Measurements from ENCODE around the gene TUBA3D. TPM values are rescaled to one million over a fixed set of nuclear protein-coding genes. Genes with fewer than 3 reads are reported as not detected.
A peak's percentile ranks its signal among the peaks of the same experiment; 100 is the strongest.
"Not testable (repeated sequence)": the region's sequence is repeated elsewhere in the genome, so short reads cannot be mapped to it uniquely, and the experiment has no call there.

Gene TUBA3D
- total and polyA plus RNA-seq, 9 of the 15 experiments (the other 6 are each of a cell fraction or from before 2014, with no cell fraction given), result not detected

- DNase-seq (ENCODE audit: extremely low read depth in 1 of 4, low spot score in 3 of 4); H2AFZ ChIP-seq (ENCODE audit: low read depth, low read length); H3K4me1 ChIP-seq (replicated peaks in 1 of 2; ENCODE audit: control insufficient read depth in 2 of 2, insufficient read depth in 2 of 2, low read length in 2 of 2); H3K9me3 ChIP-seq (replicated peaks; ENCODE audit: control insufficient read depth, insufficient read depth, low read depth, low read length); H3K79me2 ChIP-seq (ENCODE audit: control insufficient read depth, insufficient read depth, low read length); H3K4me2 ChIP-seq (ENCODE audit: insufficient read depth, low read length); H3K9me1 ChIP-seq (ENCODE audit: control insufficient read depth, insufficient read depth, low read length); CTCF ChIA-PET (ENCODE audit: low intra/inter-chr PET ratio); BruUV-seq (replicated peaks); H3K27ac ChIP-seq (ENCODE audit: extremely low read depth, low read depth, low read length); H3K4me3 ChIP-seq; H3K9ac ChIP-seq (ENCODE audit: insufficient read depth in 1 of 2, low read depth in 2 of 2, low read length in 2 of 2); POLR2A ChIA-PET; H4K20me1 ChIP-seq (replicated peaks; ENCODE audit: control insufficient read depth, insufficient read depth, low read length); intact Hi-C loops (cut with micrococcal nuclease); in situ Hi-C loops (cut with MboI); H3K27me3 ChIP-seq (ENCODE audit: control insufficient read depth in 2 of 2, insufficient read depth in 2 of 2, low read length in 2 of 2): not testable (repeated sequence)
- H3K36me3 ChIP-seq (ENCODE audit: control insufficient read depth, insufficient read depth, low read length), result peaks cover 10% of the 10 kb centered on the region; the same call in 1 of the 3 replicates
- peak; percentile 94 for FAIRE-seq
- WGBS (ENCODE audit: insufficient coverage, low coverage, missing lambda C conversion rate), result 66% methylated on average over 9 of the region's 9 CpGs
- ATAC-seq, result peak; percentile 56
- TF ChIP-seq CBFA2T3 (IDR thresholded peaks at IDR 0.05), result peak; percentile 22; the same call in 1 of the 2 replicates
Observed at GRCh38 chr2:131478850-131479461, 3.0 kb downstream of the TUBA3D start.

DNA sequence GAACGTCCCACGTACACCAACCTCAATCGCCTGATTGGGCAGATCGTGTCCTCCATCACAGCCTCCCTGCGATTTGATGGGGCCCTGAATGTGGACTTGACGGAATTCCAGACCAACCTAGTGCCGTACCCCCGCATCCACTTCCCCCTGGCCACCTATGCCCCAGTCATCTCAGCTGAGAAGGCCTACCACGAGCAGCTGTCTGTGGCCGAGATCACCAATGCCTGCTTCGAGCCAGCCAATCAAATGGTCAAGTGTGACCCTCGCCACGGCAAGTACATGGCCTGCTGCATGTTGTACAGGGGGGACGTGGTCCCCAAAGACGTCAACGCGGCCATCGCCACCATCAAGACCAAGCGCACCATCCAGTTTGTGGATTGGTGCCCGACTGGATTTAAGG lies 4.4 kb downstream of the TUBA3D start:
- BruUV-seq (replicated peaks); POLR2A ChIA-PET; H3K9ac ChIP-seq (ENCODE audit: insufficient read depth in 1 of 2, low read depth in 2 of 2, low read length in 2 of 2); H3K4me2 ChIP-seq (ENCODE audit: insufficient read depth, low read length); H4K20me1 ChIP-seq (replicated peaks; ENCODE audit: control insufficient read depth, insufficient read depth, low read length); DNase-seq (ENCODE audit: extremely low read depth in 1 of 4, low spot score in 3 of 4); H2AFZ ChIP-seq (ENCODE audit: low read depth, low read length); H3K4me1 ChIP-seq (replicated peaks in 1 of 2; ENCODE audit: control insufficient read depth in 2 of 2, insufficient read depth in 2 of 2, low read length in 2 of 2); CTCF ChIA-PET (ENCODE audit: low intra/inter-chr PET ratio); H3K9me1 ChIP-seq (ENCODE audit: control insufficient read depth, insufficient read depth, low read length); H3K27me3 ChIP-seq (ENCODE audit: control insufficient read depth in 2 of 2, insufficient read depth in 2 of 2, low read length in 2 of 2); H3K4me3 ChIP-seq; in situ Hi-C loops (cut with MboI); ATAC-seq; H3K9me3 ChIP-seq (replicated peaks; ENCODE audit: control insufficient read depth, insufficient read depth, low read depth, low read length); FAIRE-seq; H3K27ac ChIP-seq (ENCODE audit: extremely low read depth, low read depth, low read length); H3K79me2 ChIP-seq (ENCODE audit: control insufficient read depth, insufficient read depth, low read length): not testable (repeated sequence)
- intact Hi-C loops (cut with micrococcal nuclease), result loop anchor here (10.0 kb wide), 1 partner anchor 1296 kb away; the partner anchor contains the start of genes MZT2B and SMPD4
- TF ChIP-seq POLR2G (IDR thresholded peaks at IDR 0.05; ENCODE audit: low read depth, low read length), result 0 out of 2 replicates have a peak, but pooled peaks have one; percentile 23
- peaks cover 15% of the 10 kb centered on the region; the same call in 1 of the 3 replicates for H3K36me3 ChIP-seq (ENCODE audit: control insufficient read depth, insufficient read depth, low read length)
- WGBS (ENCODE audit: insufficient coverage, low coverage, missing lambda C conversion rate), result 96% methylated on average over 13 of the region's 20 CpGs

GRCh38 chr2:131482506-131483155 lies 6.7 kb downstream of the TUBA3D start:
- H3K27me3 ChIP-seq (ENCODE audit: control insufficient read depth in 2 of 2, insufficient read depth in 2 of 2, low read length in 2 of 2); in situ Hi-C loops (cut with MboI); H3K4me2 ChIP-seq (ENCODE audit: insufficient read depth, low read length); H3K9me1 ChIP-seq (ENCODE audit: control insufficient read depth, insufficient read depth, low read length); H3K27ac ChIP-seq (ENCODE audit: extremely low read depth, low read depth, low read length); FAIRE-seq; BruUV-seq (replicated peaks); H3K9ac ChIP-seq (ENCODE audit: insufficient read depth in 1 of 2, low read depth in 2 of 2, low read length in 2 of 2); H2AFZ ChIP-seq (ENCODE audit: low read depth, low read length); H4K20me1 ChIP-seq (replicated peaks; ENCODE audit: control insufficient read depth, insufficient read depth, low read length); CTCF ChIA-PET (ENCODE audit: low intra/inter-chr PET ratio); H3K9me3 ChIP-seq (replicated peaks; ENCODE audit: control insufficient read depth, insufficient read depth, low read depth, low read length); H3K4me3 ChIP-seq; H3K4me1 ChIP-seq (replicated peaks in 1 of 2; ENCODE audit: control insufficient read depth in 2 of 2, insufficient read depth in 2 of 2, low read length in 2 of 2); DNase-seq (ENCODE audit: extremely low read depth in 1 of 4, low spot score in 3 of 4); ATAC-seq; H3K79me2 ChIP-seq (ENCODE audit: control insufficient read depth, insufficient read depth, low read length): not testable (repeated sequence)
- H3K36me3 ChIP-seq (ENCODE audit: control insufficient read depth, insufficient read depth, low read length), result peaks cover 23% of the 10 kb centered on the region; the same call in 1 of the 3 replicates
- intact Hi-C loops (cut with micrococcal nuclease), result loop anchor here (10.0 kb wide), 1 partner anchor 1298 kb away; the partner anchor contains the start of genes MZT2B and SMPD4
- POLR2A ChIA-PET, result interaction anchor here (2.5 kb wide), 1 partner anchor 10 kb away, joined by 9 read pairs; the partner anchor contains the start of gene MZT2A
- 90% methylated on average over 8 of the region's 19 CpGs for WGBS (ENCODE audit: insufficient coverage, low coverage, missing lambda C conversion rate)

Measured in K562 (cell line).